Subcutaneous adipose tissue (tissue), 4 donors: ENCODE results near the gene BST1. TPM values are rescaled to one million over a fixed set of nuclear protein-coding genes. Genes with fewer than 3 reads are reported as not detected.

Experiments
- total RNA-seq, 4 donors: library from RNA; depleted of rRNA; stranded (reverse); fragments of >200 nt; gene quantifications; one replicate each; pipeline ENCODE4 v1.1.0, GENCODE V29; 2016
- TF ChIP-seq, protein P1 (sequence below): fragments of 450-650 bp; IDR thresholded peaks from one replicate; pipeline ENCODE4 v1.5.1; 2016; ENCODE audit warnings: low read depth, mild to moderate bottlenecking, control low read depth, antibody characterized with exemption, moderate library complexity

BST1 gene
- total RNA-seq, 4 donors from 2014 or later, result 7.7 to 34.0 (median 14.7) TPM

DNA sequence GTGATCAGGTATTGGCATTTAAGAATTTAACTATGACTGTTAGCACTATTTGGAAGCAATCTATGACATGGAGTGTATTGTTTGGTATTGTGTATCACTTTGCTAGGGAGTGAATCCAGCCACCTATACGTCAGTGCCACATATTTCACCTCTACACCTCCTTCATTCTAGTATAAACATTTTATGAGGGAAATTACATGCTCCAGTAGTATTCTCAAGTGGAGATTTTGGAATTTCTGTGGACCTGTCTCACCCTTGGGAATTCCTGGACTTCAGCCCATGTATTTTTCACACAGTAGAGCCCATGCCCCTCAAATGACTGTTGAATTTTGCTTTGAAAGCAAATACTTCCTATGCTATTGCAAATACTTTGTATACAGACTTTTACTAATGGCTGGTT lies 11.3 kb downstream of the BST1 start:
- TF ChIP-seq, protein P1, sequence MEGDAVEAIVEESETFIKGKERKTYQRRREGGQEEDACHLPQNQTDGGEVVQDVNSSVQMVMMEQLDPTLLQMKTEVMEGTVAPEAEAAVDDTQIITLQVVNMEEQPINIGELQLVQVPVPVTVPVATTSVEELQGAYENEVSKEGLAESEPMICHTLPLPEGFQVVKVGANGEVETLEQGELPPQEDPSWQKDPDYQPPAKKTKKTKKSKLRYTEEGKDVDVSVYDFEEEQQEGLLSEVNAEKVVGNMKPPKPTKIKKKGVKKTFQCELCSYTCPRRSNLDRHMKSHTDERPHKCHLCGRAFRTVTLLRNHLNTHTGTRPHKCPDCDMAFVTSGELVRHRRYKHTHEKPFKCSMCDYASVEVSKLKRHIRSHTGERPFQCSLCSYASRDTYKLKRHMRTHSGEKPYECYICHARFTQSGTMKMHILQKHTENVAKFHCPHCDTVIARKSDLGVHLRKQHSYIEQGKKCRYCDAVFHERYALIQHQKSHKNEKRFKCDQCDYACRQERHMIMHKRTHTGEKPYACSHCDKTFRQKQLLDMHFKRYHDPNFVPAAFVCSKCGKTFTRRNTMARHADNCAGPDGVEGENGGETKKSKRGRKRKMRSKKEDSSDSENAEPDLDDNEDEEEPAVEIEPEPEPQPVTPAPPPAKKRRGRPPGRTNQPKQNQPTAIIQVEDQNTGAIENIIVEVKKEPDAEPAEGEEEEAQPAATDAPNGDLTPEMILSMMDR, result no peak

DNA sequence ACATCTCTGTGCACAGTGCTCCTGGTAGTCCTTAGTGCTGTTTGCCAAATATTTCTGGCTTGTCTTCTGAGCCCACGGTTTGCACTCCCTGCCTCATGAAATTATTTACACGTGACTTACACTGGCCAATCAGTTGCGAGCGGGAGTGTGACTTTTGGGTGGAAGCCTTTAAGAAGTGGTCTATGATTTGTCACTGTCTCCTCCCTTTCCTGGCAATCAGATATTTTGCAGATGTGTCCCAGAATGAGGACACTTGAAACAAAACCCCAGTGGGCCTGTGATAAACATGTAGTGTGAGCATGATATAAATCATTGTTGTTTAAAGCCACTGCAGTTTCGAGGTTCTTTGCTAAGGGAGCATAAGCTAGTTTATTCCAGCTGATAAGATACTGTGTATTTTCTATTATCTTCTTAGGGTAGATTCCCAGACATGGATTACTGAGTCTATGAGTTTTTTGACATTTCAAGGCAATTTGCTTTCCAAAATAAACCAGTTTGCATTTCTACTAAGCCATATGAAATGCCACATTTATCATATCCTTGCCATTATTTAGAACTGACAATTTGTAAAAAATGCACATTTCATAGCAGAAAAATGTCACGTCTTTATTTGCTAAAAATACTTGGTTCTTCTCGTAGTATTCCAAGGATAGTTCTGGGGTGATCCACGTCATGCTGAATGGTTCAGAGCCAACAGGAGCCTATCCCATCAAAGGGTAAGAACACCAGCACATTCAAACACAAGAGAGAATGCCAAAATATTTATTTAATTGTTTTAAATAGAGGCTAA lies 12.0 kb downstream of the BST1 start:
- TF ChIP-seq, protein P1, result no peak

DNA sequence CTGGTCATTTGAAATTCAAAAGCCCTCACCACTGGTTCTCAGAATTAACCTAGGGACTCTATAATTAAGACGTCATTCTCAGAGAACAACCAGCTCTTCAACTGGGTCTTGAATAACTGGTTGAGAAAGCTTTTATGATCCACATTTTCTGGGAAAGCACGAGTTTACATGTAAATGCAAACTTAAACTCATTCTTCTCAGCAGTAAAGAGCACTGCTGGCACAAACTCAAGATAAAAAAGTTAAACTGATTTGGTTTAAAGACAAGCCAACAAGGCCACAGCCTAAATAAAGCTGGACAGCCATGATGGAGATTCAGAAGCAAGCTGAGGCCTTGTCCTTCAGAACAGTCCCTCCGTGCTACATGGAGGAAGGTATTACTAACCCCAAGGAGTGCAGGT lies 13.2 kb downstream of the BST1 start:
- TF ChIP-seq, protein P1, result no peak

DNA sequence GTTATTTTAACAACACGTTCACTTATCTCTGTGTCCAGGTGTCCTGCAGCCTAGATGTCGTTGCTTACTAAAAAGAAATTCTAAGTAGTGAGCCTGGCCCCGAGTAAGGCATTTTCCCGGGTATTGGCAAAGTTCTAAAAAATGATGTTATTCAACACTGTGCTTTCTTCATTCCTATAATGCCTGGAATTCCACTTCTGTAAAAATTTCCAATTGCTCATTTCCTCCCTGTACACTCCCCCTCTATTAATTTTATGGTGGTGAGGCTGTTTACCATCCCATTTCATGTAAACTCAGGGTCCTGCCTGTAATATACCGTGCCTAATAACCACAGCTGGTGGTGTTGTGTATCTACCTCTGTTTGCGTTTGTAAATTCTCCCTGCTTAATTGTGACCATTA lies 14.2 kb downstream of the BST1 start:
- TF ChIP-seq, protein P1, result no peak

DNA sequence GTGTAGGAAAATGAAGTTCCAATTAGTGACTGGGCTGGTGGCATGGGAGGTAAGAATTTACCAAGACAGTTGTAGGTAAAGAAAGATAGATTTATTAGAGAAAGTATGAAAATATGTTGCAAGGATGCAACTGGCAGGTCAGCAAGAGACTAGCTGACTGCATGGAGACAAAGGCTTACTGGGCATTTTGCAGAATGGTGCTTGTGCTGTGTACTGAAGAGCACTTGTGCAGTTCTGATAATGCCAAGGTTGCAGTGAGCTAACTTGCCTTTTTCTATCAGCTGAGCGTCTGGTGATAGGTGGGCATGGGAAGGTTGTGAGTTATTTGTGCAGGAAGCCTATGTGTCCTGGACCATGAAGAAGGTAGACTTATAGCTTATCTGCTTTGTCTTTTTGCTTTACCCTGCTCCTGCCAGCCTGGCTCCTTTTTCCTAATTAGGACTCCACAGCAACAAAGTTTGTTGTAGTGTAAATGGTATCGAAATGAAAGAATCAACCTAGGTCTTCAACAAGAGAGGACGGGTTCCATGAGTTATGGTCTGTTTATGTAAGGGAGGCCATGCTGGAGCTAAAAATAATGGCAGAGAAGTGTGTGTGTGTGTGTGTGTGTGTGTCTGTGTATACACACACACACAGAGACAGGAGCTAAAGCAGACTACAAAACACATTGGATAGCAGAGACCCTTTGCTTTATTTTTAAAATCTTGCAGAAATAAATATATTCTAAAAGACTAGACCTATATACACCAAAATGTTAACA lies 15.0 kb downstream of the BST1 start:
- TF ChIP-seq, protein P1, result no peak

DNA sequence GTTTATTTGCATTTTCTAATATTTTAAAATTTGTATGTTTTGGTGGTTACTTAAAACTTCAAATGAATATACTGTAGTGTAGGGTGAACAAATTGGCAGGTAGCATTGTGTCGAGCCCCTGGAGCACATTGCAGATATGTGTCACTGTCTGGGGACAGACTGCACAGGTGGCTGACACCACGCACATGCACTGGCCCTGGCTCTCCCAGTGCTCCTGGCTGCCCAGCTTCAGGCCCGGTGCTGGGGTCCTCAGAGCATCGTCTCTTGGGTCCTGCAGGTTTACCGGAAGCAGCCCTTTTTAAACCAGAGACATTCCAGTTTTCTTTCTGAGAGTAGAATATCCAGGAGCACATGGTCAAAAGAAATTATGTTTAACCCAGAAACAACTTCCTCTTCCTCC lies 15.6 kb downstream of the BST1 start:
- TF ChIP-seq, protein P1, result no peak

DNA sequence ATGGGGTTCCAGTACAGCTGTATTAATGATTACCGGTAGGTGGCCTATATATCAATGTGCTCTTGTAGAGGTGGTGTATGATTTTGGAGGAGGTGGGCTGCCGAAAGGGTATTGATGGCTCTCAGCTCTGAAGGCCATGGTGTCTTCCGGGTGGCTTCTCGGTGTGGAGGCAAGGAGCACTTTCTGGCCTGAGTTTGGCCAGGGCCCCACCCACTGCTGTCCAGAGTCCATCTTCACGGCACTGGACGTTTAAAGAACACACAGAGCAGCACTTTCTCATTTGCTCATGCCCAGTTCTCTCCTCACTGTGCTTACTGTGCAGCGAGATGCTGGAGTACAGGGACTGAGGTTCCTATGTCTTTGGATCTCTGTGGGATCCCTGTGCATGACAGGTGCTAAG lies 16.1 kb downstream of the BST1 start:
- TF ChIP-seq, protein P1, result no peak
